ENCODE data around the gene PIEZO1. TPM values are rescaled to one million over a fixed set of nuclear protein-coding genes. Genes with fewer than 3 reads are reported as not detected.

Gene PIEZO1
- total and polyA plus RNA-seq, 10 donors, result 145 to 385 (median 201) TPM

- Histone ChIP-seq H3K27ac (peak overlapping the region in 1 of 8 donors; percentile 14), H3K36me3 (peaks cover 0 to 45% (median 6%) of the 10 kb centered on the region in 6 donors), H3K4me1 (peaks cover 54 to 100% (median 80%) of the 10 kb centered on the region in 6 donors), H3K4me3 (no peak overlapping the region), H3K27me3 (replicated peaks in 1 of 7) (no peaks in the 10 kb centered on the region), H3K9me3 (peaks cover 0 to 2% (median 0%) of the 10 kb centered on the region in 8 donors)
- DNase-seq, result no peak
- TF ChIP-seq POLR2AphosphoS5 (IDR thresholded peaks at IDR 0.05), result no peak
- no peak for TF ChIP-seq CTCF (IDR thresholded peaks at IDR 0.05 in 8 of 11, conservative IDR thresholded peaks at IDR 0.05 in 3 of 11)
- TF ChIP-seq POLR2A (IDR thresholded peaks at IDR 0.05), result no peak
- WGBS, 5 donors, result 90 to 94% (median 93%) methylated on average over 19 of the region's 19 CpGs
- intact Hi-C loops (cut with DNase I; ENCODE audit: low total_unique reads), result no loop called here
Observed at GRCh38 chr16:88764080-88764479, 20.9 kb downstream of the PIEZO1 start.

GRCh38 chr16:88763502-88764053, 21.4 kb downstream of the PIEZO1 start:
- TF ChIP-seq POLR2AphosphoS5 (IDR thresholded peaks at IDR 0.05) (peak in 2 of 3 donors; percentile 4 to 8), POLR2A (IDR thresholded peaks at IDR 0.05) (no peak), CTCF (IDR thresholded peaks at IDR 0.05 in 8 of 11, conservative IDR thresholded peaks at IDR 0.05 in 3 of 11) (no peak)
- H3K27me3 ChIP-seq (replicated peaks in 1 of 7), result no peaks in the 10 kb centered on the region
- peak overlapping the region in 1 of 8 donors; percentile 14 for H3K27ac ChIP-seq
- no peak for DNase-seq
- H3K4me3 ChIP-seq, result no peak overlapping the region
- peaks cover 0 to 7% (median 0%) of the 10 kb centered on the region in 8 donors for H3K9me3 ChIP-seq
- WGBS, 5 donors, result 68 to 81% (median 77%) methylated on average over 11 to 14 of the region's 14 CpGs
- intact Hi-C loops (cut with DNase I; ENCODE audit: low total_unique reads), result no loop called here
- peaks cover 50 to 100% (median 79%) of the 10 kb centered on the region in 6 donors for H3K4me1 ChIP-seq
- H3K36me3 ChIP-seq, result peaks cover 0 to 50% (median 6%) of the 10 kb centered on the region in 6 donors

GRCh38 chr16:88762941-88763340, 22.1 kb downstream of the PIEZO1 start:
- Histone ChIP-seq H3K4me1 (peaks cover 44 to 100% (median 79%) of the 10 kb centered on the region in 6 donors), H3K36me3 (peaks cover 0 to 55% (median 6%) of the 10 kb centered on the region in 6 donors), H3K4me3 (no peak overlapping the region), H3K27me3 (replicated peaks in 1 of 7) (no peaks in the 10 kb centered on the region), H3K27ac (no peak overlapping the region), H3K9me3 (peaks cover 0 to 8% (median 0%) of the 10 kb centered on the region in 8 donors)
- intact Hi-C loops (cut with DNase I; ENCODE audit: low total_unique reads), result no loop called here
- DNase-seq, result no peak
- WGBS, 5 donors, result 74 to 93% (median 85%) methylated on average over 6 to 10 of the region's 10 CpGs
- TF ChIP-seq POLR2A (IDR thresholded peaks at IDR 0.05) (no peak), CTCF (IDR thresholded peaks at IDR 0.05 in 8 of 11, conservative IDR thresholded peaks at IDR 0.05 in 3 of 11) (no peak), POLR2AphosphoS5 (IDR thresholded peaks at IDR 0.05) (peak in 1 of 3 donors; percentile 3)

GRCh38 chr16:88762258-88762870, 22.7 kb downstream of the PIEZO1 start:
- Histone ChIP-seq H3K36me3 (peaks cover 0 to 55% (median 6%) of the 10 kb centered on the region in 6 donors), H3K27ac (peak overlapping the region in 1 of 8 donors; percentile 27), H3K27me3 (replicated peaks in 1 of 7) (no peaks in the 10 kb centered on the region), H3K4me3 (no peak overlapping the region), H3K4me1 (peaks cover 38 to 100% (median 78%) of the 10 kb centered on the region in 6 donors), H3K9me3 (peaks cover 0 to 8% (median 0%) of the 10 kb centered on the region in 8 donors)
- intact Hi-C loops (cut with DNase I; ENCODE audit: low total_unique reads), result no loop called here
- no peak for DNase-seq
- TF ChIP-seq POLR2A (IDR thresholded peaks at IDR 0.05) (no peak), CTCF (IDR thresholded peaks at IDR 0.05 in 8 of 11, conservative IDR thresholded peaks at IDR 0.05 in 3 of 11) (no peak), POLR2AphosphoS5 (IDR thresholded peaks at IDR 0.05) (no peak)
- 76 to 82% (median 79%) methylated on average over 7 to 16 of the region's 16 CpGs for WGBS, 5 donors
